Measurements from ENCODE around the gene AVP.
A peak's percentile ranks its signal among the peaks of the same experiment; 100 is the strongest.
"Not testable (repeated sequence)": the region's sequence is repeated elsewhere in the genome, so short reads cannot be mapped to it uniquely, and the experiment has no call there.

Gene AVP

GRCh38 chr20:3082955-3083952, 1.3 kb downstream of the AVP start:
- no peak for DNase-seq (ENCODE audit: low read depth in 2 of 2)

GRCh38 chr20:3082306-3082951, 2.1 kb downstream of the AVP start:
- no peak for DNase-seq (ENCODE audit: low read depth in 2 of 2)

DNA sequence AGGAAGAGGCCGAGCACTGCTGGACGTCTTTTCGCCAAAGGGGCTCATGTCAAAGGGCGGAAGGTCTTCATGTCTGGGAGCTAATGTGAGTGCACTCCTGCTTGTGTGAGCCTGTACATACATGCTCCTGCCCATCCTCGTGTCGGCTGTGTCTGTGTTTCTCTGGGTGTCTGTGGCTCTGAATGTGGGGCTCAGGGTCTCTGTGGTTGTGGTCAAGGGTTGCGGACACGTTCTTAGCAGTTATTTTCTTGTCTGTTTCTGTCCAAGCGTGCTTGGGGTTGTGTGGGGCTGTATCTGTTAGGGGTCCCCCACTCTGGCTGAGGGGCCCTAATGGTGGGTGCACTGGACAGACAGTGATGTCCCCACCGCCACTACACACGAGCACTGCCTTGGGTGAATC, 2.9 kb downstream of the AVP start:
- DNase-seq (ENCODE audit: low read depth in 2 of 2): no peak

GRCh38 chr20:3080939-3081388, 3.6 kb downstream of the AVP start:
- DNase-seq (ENCODE audit: low read depth in 2 of 2): no peak

DNA sequence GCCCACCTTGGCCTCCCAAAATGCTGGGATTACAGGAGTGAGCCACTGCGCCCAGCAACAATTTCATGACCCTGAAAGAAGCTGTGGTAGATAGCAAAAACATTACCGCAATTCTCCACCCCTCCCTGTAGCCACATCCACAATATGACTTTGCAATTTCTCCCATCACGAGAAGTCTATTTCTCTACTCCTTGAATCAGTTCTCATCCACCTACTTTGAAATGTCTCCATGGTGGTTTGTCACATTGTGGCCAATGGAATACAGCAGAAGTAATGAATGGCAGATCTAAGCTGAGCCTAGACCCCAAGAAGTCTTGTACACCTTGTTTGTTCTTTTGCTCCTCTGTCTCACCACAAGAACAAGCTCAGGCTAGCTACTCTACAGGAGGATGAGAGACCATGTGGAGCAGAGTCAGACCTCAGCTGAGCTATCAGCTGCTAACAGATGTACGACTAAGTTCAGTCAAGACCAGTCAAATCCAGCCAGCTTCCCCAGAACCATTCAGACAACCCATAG, 6.8 kb downstream of the AVP start:
- no peak for DNase-seq (ENCODE audit: low read depth in 2 of 2)

GRCh38 chr20:3075315-3075714, 9.2 kb downstream of the AVP start:
- DNase-seq (ENCODE audit: low read depth in 2 of 2): not testable (repeated sequence)

- no peak for DNase-seq (ENCODE audit: low read depth in 2 of 2)
Measured at GRCh38 chr20:3074812-3075211, 9.7 kb downstream of the AVP start.

DNA sequence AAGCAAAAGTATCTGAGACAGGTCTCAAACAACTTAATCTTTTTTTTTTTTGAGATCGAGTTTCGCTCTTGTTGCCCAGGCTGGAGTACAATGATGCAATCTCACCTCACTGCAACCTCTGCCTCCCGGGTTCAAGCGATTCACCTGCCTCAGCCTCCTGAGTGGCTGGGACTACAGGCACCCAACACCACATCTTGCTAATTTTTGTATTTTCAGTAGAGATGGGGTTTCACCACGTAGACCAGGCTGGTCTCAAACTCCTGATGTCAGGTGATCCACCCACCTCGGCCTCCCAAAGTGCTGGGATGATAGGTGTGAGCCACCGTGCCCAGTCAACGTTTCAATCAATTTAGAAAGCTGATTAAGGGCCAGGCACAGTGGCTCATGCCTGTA, 11.3 kb downstream of the AVP start:
- DNase-seq (ENCODE audit: low read depth in 2 of 2): not testable (repeated sequence)

GRCh38 chr20:3072530-3073250, 11.8 kb downstream of the AVP start:
- no peak for DNase-seq (ENCODE audit: low read depth in 2 of 2)

DNA sequence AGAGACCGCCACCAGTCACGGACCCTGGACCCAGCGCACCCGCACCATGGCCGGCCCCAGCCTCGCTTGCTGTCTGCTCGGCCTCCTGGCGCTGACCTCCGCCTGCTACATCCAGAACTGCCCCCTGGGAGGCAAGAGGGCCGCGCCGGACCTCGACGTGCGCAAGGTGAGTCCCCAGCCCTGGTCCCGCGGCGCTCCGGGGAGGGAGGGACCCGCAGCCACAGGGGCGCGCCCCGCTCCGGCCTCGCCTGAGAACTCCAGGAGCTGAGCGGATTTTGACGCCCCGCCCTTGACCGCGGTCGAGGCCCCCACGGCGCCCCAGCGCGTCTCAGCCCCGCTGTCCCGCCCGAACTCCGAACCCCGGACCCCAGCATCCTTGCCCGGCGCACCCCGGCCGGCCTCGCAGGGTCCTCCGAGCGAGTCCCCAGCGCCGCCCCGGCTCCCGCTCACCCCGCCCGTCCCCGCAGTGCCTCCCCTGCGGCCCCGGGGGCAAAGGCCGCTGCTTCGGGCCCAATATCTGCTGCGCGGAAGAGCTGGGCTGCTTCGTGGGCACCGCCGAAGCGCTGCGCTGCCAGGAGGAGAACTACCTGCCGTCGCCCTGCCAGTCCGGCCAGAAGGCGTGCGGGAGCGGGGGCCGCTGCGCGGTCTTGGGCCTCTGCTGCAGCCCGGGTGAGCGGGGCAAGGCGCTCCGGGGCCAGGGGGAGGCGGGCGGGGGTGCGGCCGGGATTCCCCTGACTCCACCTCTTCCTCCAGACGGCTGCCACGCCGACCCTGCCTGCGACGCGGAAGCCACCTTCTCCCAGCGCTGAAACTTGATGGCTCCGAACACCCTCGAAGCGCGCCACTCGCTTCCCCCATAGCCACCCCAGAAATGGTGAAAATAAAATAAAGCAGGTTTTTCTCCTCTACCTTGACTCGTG, 12.7 kb downstream of the AVP start, which contains the start of gene OXT:
Gene OXT (plus strand): TSS at position 11 of the 920 bp plus-strand sequence. CDS start 36 bp downstream, at position 47.
- peak; percentile 46 to 53 for DNase-seq (ENCODE audit: low read depth in 2 of 2)

DNA sequence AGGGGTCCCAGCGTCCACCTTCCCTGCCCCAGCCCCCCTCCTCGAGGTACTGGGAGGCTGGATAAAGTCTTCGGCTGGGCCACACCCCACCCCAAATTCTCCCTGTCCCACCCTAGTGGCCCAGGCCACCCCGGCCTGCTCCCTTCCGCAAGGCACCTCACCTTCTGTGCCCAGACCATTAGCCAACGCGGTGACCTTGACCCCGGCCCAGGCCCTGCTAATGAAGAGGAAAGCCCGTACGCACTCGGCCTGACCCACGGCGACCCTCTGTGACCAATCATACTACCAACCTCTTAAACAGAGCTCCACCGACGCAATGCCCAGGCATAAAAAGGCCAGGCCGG, 13.3 kb downstream of the AVP start:
- no peak for DNase-seq (ENCODE audit: low read depth in 2 of 2)

DNA sequence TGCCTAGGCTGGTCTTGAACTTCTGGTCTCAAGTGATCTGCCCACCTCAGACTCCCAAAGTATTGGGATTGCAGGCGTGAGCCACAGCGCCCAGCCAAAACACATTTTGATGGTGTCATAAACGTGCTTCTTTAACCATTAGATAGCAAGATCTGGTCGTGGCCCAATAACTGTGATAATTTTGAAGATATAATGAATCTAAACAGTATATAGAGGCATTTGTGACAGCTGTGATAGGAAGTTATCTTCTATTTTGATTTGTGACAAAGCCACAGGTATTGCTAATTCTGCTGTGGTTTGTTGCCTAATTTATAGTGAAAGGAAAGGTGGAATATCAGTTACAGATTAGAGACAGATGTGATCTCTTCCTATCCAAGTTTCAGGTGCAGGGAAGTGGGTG, 13.8 kb downstream of the AVP start:
- no peak for DNase-seq (ENCODE audit: low read depth in 2 of 2)

- no peak for DNase-seq (ENCODE audit: low read depth in 2 of 2)
Measured at GRCh38 chr20:3068986-3069900, 15.3 kb downstream of the AVP start.

DNA sequence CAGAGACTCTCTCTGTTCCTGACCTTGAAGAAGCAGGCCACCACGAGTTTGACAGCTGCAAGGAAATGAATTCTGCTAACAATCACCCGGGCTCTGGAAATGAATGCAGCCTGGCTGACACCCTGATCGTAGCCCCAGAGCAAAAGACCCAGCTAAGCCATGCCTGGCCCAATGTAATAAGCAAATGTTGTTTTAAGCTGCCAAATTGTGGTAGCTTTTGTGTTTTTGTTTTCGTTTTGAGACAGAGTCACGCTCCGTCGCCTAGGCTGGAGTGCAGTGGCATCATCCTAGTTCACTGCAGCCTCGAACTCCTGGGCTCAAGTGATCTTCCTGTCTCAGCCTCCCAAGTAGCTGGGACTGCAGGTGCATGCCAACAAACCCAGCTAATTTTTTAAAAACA, 16.4 kb downstream of the AVP start:
- DNase-seq (ENCODE audit: low read depth in 2 of 2): no peak

- no peak for DNase-seq (ENCODE audit: low read depth in 2 of 2)
Measured at GRCh38 chr20:3067139-3068014, 17.1 kb downstream of the AVP start.

GRCh38 chr20:3064119-3064518, 20.4 kb downstream of the AVP start:
- DNase-seq (ENCODE audit: low read depth in 2 of 2): not testable (repeated sequence)

GRCh38 chr20:3059489-3059888, 25.0 kb downstream of the AVP start:
- DNase-seq (ENCODE audit: low read depth in 2 of 2): no peak

- DNase-seq (ENCODE audit: low read depth in 2 of 2): no peak
Measured at GRCh38 chr20:3051385-3052019, 33.0 kb downstream of the AVP start.
